HEK293 (cell line): ENCODE data around the gene OR2D3.
A peak's percentile ranks its signal among the peaks of the same experiment; 100 is the strongest.

Experiments
- CTCF ChIA-PET: fragments of 350-600 bp; formaldehyde crosslinking; extraction: SDS; loops from one replicate; lab custom pipeline; 2021; ENCODE audit warnings: antibody characterized with exemption; lab: Yijun Ruan, JAX
- POLR2A ChIA-PET: fragments of 300-600 bp; formaldehyde crosslinking; extraction: SDS; loops from one replicate; lab custom pipeline; 2020; ENCODE audit warnings: antibody characterized with exemption, inconsistent platforms; lab: Yijun Ruan, JAX
- H3K27ac ChIP-seq: fragments of 200-500 bp; sonication (Bioruptor generic); 2 replicates; pipeline ENCODE4 v1.5.1; 2014; ENCODE audit warnings: low read depth, low read length, control low read depth, inconsistent platforms; ENCODE audit errors: extremely low read depth
- H3K36me3 ChIP-seq, 2 experiments: fragments of 200-500 bp in 1 of 2; sonication (Bioruptor generic) in 1 of 2; 1 replicate in 1 of 2; 2 replicates in 1 of 2; pipeline ENCODE4 v1.5.1; 2014 to 2017; ENCODE audit warnings: inconsistent platforms in 2 of 2, low read length in 2 of 2; ENCODE audit not compliant: control insufficient read depth in 2 of 2, insufficient read depth in 1 of 2
- H3K4me1 ChIP-seq: fragments of 200-500 bp; sonication (Bioruptor generic); 2 replicates; pipeline ENCODE4 v1.5.1; 2014; ENCODE audit warnings: mild to moderate bottlenecking, low read length, inconsistent platforms; ENCODE audit not compliant: control insufficient read depth, insufficient read depth
- H3K4me3 ChIP-seq: 2 replicates; pipeline ENCODE4 v1.5.1; 2011; ENCODE audit warnings: low read depth, mild to moderate bottlenecking, control low read depth, low read length, moderate library complexity
- H3K9me3 ChIP-seq: fragments of 200-500 bp; sonication (Bioruptor generic); 2 replicates; pipeline ENCODE4 v1.5.1; 2014; ENCODE audit warnings: low read depth, low read length, inconsistent platforms; ENCODE audit not compliant: control insufficient read depth, insufficient read depth
- IKZF3 ChIP-seq: fragments of 450-650 bp; IDR thresholded peaks from 2 replicates; pipeline ENCODE4 v1.5.0; 2018; ENCODE audit warnings: missing biosample characterization, mild to moderate bottlenecking, missing genetic modification characterization, moderate library complexity
- KLF16 ChIP-seq: fragments of 450-650 bp; formaldehyde crosslinking; IDR thresholded peaks from 2 replicates; pipeline ENCODE4 v1.5.1; 2017; ENCODE audit warnings: missing biosample characterization, missing genetic modification characterization
- TRIM28 ChIP-seq: IDR thresholded peaks from 2 replicates; pipeline ENCODE4 v1.6.1; 2011; ENCODE audit warnings: low read length, control low read depth, borderline replicate concordance
- ZBTB48 ChIP-seq: fragments of 450-650 bp; formaldehyde crosslinking; IDR thresholded peaks from 2 replicates; pipeline ENCODE4 v1.5.1; 2016; ENCODE audit warnings: missing biosample characterization, missing genetic modification characterization
- ZNF157 ChIP-seq: fragments of 450-650 bp; formaldehyde crosslinking; IDR thresholded peaks from 2 replicates; pipeline ENCODE4 v1.5.1; 2016; ENCODE audit warnings: missing biosample characterization, missing genetic modification characterization
- ZNF19 ChIP-seq: fragments of 450-650 bp; formaldehyde crosslinking; IDR thresholded peaks from 2 replicates; pipeline ENCODE4; 2016; ENCODE audit warnings: missing biosample characterization, missing genetic modification characterization, low read depth
- ZNF2 ChIP-seq: fragments of 450-650 bp; formaldehyde crosslinking; IDR thresholded peaks from 2 replicates; pipeline ENCODE4 v1.5.1; 2016; ENCODE audit warnings: missing biosample characterization, missing genetic modification characterization
- ZNF211 ChIP-seq: fragments of 450-650 bp; formaldehyde crosslinking; IDR thresholded peaks from 2 replicates; pipeline ENCODE4 v1.5.1; 2016; ENCODE audit warnings: low read depth, missing biosample characterization, missing genetic modification characterization
- ZNF223 ChIP-seq: fragments of 450-650 bp; formaldehyde crosslinking; IDR thresholded peaks from 2 replicates; pipeline ENCODE4 v1.5.1; 2016; ENCODE audit warnings: missing biosample characterization, missing genetic modification characterization
- ZNF26 ChIP-seq: fragments of 450-650 bp; formaldehyde crosslinking; IDR thresholded peaks from 2 replicates; pipeline ENCODE4 v1.5.1; 2016; ENCODE audit warnings: missing biosample characterization, missing genetic modification characterization
- ZNF302 ChIP-seq: fragments of 450-650 bp; formaldehyde crosslinking; IDR thresholded peaks from 2 replicates; pipeline ENCODE4 v1.5.1; 2016; ENCODE audit warnings: missing biosample characterization, missing genetic modification characterization, low read depth
- ZNF37A ChIP-seq: fragments of 450-650 bp; IDR thresholded peaks from 2 replicates; pipeline ENCODE4 v1.5.1; 2018; ENCODE audit warnings: missing biosample characterization, missing genetic modification characterization
- ZNF514 ChIP-seq: fragments of 450-650 bp; formaldehyde crosslinking; IDR thresholded peaks from 2 replicates; pipeline ENCODE4 v1.5.1; 2016; ENCODE audit warnings: missing biosample characterization, missing genetic modification characterization
- ZNF521 ChIP-seq: fragments of 450-650 bp; formaldehyde crosslinking; IDR thresholded peaks from 2 replicates; pipeline ENCODE4 v1.5.1; 2017; ENCODE audit warnings: missing biosample characterization, mild to moderate bottlenecking, missing genetic modification characterization
- ZNF580 ChIP-seq: fragments of 450-650 bp; formaldehyde crosslinking; IDR thresholded peaks from 2 replicates; pipeline ENCODE4 v1.5.1; 2016; ENCODE audit warnings: missing biosample characterization, missing genetic modification characterization
- ZNF623 ChIP-seq: fragments of 450-650 bp; formaldehyde crosslinking; IDR thresholded peaks from 2 replicates; pipeline ENCODE4 v1.5.1; 2016; ENCODE audit warnings: missing biosample characterization, missing genetic modification characterization
- ZNF664 ChIP-seq: fragments of 450-650 bp; formaldehyde crosslinking; IDR thresholded peaks from 2 replicates; pipeline ENCODE4 v1.5.1; 2016; ENCODE audit warnings: missing biosample characterization, missing genetic modification characterization
- TF ChIP-seq, protein P1 (sequence below): fragments of 450-650 bp; formaldehyde crosslinking; IDR thresholded peaks from 2 replicates; pipeline ENCODE4 v1.5.1; 2016; ENCODE audit warnings: missing biosample characterization, missing genetic modification characterization
- TF ChIP-seq, protein P2 (sequence below): fragments of 450-650 bp; formaldehyde crosslinking; IDR thresholded peaks from 2 replicates; pipeline ENCODE4 v1.5.1; 2016; ENCODE audit warnings: missing biosample characterization, missing genetic modification characterization, borderline replicate concordance
- TF ChIP-seq, protein P3 (sequence below): sonication (generic); formaldehyde crosslinking; IDR thresholded peaks from 2 replicates; pipeline ENCODE4 v1.8.1; 2022; ENCODE audit warnings: mild to moderate bottlenecking, moderate library complexity, missing genetic modification reagents

The OR2D3 gene

DNA sequence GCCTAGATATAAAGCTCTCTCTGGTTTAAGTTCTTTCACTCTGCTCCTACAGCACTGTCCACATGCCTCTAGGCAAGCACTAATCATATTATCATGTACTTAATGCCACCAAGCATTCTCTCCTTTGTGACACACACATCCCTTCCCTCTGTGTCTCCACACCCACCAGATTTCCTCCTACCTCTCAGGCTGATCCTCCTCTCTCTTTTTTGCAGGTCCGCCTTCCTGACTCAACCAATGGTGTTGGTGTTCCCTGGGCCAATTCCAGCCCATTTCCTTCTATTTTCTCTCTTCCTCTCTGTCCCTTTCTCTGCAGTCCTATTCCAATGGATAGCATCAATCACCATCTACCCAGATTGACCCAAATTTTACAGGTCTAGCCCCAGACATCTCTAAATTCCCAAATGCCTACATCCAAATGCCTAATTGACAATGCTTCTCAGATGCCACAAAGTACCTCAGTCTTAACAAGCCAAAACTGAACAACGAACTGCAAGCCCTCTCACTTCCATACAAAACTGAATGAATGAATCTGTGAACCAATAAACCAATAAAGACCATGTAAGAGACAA lies 4.9 kb downstream of the OR2D3 start (continued):
- TF ChIP-seq, protein P1, sequence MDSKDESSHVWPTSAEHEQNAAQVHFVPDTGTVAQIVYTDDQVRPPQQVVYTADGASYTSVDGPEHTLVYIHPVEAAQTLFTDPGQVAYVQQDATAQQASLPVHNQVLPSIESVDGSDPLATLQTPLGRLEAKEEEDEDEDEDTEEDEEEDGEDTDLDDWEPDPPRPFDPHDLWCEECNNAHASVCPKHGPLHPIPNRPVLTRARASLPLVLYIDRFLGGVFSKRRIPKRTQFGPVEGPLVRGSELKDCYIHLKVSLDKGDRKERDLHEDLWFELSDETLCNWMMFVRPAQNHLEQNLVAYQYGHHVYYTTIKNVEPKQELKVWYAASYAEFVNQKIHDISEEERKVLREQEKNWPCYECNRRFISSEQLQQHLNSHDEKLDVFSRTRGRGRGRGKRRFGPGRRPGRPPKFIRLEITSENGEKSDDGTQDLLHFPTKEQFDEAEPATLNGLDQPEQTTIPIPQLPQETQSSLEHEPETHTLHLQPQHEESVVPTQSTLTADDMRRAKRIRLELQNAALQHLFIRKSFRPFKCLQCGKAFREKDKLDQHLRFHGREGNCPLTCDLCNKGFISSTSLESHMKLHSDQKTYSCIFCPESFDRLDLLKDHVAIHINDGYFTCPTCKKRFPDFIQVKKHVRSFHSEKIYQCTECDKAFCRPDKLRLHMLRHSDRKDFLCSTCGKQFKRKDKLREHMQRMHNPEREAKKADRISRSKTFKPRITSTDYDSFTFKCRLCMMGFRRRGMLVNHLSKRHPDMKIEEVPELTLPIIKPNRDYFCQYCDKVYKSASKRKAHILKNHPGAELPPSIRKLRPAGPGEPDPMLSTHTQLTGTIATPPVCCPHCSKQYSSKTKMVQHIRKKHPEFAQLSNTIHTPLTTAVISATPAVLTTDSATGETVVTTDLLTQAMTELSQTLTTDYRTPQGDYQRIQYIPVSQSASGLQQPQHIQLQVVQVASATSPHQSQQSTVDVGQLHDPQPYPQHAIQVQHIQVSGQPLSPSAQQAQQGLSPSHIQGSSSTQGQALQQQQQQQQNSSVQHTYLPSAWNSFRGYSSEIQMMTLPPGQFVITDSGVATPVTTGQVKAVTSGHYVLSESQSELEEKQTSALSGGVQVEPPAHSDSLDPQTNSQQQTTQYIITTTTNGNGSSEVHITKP (tag by site-specific recombination), result peak; percentile 43; the same call in 1 of the 2 replicates
- TF ChIP-seq ZBTB48 (tag by site-specific recombination), result peak; percentile 17; the same call in 1 of the 2 replicates

DNA sequence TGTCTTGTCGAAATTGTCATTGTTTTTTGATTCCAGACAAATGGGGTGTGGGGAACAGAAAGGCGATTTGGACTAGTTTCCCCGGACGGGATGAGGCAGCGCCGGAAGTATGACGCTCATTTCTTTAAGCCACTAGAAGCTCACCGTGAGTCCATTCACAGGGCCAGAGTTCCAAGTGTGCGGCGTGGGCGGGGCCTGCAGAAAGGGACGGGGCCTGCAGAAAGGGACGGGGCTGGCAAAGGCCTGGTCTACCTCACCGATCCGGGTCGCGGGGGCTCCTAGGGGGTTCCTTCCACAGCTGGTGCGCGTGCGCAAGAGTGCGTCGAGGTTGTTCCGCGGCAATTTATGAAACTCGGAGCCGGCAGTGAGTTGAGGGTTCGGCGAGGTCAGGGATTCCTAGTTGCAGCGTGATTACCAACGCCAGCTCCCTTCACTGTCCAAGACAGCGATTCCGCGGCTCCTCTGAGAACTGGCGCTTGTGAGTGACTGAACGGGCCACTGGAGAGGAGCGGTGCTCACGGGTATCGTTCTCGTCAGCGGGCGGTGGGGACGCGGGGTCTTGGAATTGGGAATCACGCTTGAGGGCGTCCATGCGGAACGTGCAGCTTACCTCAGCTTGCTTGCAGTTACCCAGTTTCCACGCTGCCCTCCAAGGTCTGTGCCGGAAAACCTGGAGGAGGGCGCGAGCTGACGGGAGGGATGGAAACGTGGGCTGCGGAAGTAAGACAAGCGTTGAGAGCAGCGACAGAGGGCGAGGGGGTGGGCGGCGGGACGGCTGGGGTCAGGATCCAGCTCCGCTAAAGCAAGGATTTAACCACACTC lies 5.6 kb downstream of the OR2D3 start, which contains the start of gene ZNF215:
TSS of gene ZNF215 (plus strand) at position 219 of the 822 bp plus-strand sequence. CDS start 5,847 bp downstream, outside the sequence.
- ChIA-PET CTCF (interaction anchor here (0.6 to 1.2 kb wide), 6 partner anchors 30 to 1061 kb away, joined by 3 to 5 read pairs (median 4); partner anchors contain the start of gene EIF3F), POLR2A (interaction anchor here (1.0 to 1.3 kb wide), 2 partner anchors 11 to 13 kb away, joined by 3 to 4 read pairs; no protein-coding TSS in a partner anchor)
- H3K4me1 ChIP-seq, result no peaks in the 10 kb centered on the region
- peak within 1 kb of the TSS; percentile 75 for H3K27ac ChIP-seq
- no peaks in the 10 kb centered on the region for H3K36me3 ChIP-seq
- peak within 1 kb of the TSS; percentile 71 for H3K4me3 ChIP-seq
- no peaks in the 10 kb centered on the region for H3K9me3 ChIP-seq
- TF ChIP-seq ZNF580 (tag by site-specific recombination), result no peak
- no peak for TF ChIP-seq KLF16 (tag by site-specific recombination)
- no peak for TF ChIP-seq ZNF211 (tag by site-specific recombination)
- no peak for TF ChIP-seq ZNF514
- TF ChIP-seq TRIM28, result no peak; the same call in 1 of the 2 replicates
- no peak for TF ChIP-seq IKZF3 (tag by site-specific recombination)
- TF ChIP-seq ZNF19 (tag by site-specific recombination), result no peak
- TF ChIP-seq ZNF157 (tag by site-specific recombination), result no peak
- TF ChIP-seq ZNF521 (tag by site-specific recombination), result no peak
- TF ChIP-seq, protein P2, sequence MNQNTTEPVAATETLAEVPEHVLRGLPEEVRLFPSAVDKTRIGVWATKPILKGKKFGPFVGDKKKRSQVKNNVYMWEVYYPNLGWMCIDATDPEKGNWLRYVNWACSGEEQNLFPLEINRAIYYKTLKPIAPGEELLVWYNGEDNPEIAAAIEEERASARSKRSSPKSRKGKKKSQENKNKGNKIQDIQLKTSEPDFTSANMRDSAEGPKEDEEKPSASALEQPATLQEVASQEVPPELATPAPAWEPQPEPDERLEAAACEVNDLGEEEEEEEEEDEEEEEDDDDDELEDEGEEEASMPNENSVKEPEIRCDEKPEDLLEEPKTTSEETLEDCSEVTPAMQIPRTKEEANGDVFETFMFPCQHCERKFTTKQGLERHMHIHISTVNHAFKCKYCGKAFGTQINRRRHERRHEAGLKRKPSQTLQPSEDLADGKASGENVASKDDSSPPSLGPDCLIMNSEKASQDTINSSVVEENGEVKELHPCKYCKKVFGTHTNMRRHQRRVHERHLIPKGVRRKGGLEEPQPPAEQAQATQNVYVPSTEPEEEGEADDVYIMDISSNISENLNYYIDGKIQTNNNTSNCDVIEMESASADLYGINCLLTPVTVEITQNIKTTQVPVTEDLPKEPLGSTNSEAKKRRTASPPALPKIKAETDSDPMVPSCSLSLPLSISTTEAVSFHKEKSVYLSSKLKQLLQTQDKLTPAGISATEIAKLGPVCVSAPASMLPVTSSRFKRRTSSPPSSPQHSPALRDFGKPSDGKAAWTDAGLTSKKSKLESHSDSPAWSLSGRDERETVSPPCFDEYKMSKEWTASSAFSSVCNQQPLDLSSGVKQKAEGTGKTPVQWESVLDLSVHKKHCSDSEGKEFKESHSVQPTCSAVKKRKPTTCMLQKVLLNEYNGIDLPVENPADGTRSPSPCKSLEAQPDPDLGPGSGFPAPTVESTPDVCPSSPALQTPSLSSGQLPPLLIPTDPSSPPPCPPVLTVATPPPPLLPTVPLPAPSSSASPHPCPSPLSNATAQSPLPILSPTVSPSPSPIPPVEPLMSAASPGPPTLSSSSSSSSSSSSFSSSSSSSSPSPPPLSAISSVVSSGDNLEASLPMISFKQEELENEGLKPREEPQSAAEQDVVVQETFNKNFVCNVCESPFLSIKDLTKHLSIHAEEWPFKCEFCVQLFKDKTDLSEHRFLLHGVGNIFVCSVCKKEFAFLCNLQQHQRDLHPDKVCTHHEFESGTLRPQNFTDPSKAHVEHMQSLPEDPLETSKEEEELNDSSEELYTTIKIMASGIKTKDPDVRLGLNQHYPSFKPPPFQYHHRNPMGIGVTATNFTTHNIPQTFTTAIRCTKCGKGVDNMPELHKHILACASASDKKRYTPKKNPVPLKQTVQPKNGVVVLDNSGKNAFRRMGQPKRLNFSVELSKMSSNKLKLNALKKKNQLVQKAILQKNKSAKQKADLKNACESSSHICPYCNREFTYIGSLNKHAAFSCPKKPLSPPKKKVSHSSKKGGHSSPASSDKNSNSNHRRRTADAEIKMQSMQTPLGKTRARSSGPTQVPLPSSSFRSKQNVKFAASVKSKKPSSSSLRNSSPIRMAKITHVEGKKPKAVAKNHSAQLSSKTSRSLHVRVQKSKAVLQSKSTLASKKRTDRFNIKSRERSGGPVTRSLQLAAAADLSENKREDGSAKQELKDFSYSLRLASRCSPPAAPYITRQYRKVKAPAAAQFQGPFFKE (tag by site-specific recombination), result no peak
- TF ChIP-seq ZNF223 (tag by site-specific recombination), result no peak
- 0 out of 2 replicates have a peak, but pooled peaks have one; percentile 58 for TF ChIP-seq ZNF2
- TF ChIP-seq ZNF302 (tag by site-specific recombination), result no peak
- no peak for TF ChIP-seq ZNF623 (tag by site-specific recombination)
- TF ChIP-seq ZNF26 (tag by site-specific recombination), result no peak
- no peak for TF ChIP-seq ZNF37A
- TF ChIP-seq, protein P3, sequence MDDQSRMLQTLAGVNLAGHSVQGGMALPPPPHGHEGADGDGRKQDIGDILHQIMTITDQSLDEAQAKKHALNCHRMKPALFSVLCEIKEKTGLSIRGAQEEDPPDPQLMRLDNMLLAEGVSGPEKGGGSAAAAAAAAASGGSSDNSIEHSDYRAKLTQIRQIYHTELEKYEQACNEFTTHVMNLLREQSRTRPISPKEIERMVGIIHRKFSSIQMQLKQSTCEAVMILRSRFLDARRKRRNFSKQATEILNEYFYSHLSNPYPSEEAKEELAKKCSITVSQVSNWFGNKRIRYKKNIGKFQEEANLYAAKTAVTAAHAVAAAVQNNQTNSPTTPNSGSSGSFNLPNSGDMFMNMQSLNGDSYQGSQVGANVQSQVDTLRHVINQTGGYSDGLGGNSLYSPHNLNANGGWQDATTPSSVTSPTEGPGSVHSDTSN (CRISPR knock-in tag), result peak; percentile 18; the same call in 1 of the 2 replicates
- no peak for TF ChIP-seq ZNF664 (tag by site-specific recombination)
